Measurements from ENCODE around the gene PRICKLE4.

The PRICKLE4 gene

DNA sequence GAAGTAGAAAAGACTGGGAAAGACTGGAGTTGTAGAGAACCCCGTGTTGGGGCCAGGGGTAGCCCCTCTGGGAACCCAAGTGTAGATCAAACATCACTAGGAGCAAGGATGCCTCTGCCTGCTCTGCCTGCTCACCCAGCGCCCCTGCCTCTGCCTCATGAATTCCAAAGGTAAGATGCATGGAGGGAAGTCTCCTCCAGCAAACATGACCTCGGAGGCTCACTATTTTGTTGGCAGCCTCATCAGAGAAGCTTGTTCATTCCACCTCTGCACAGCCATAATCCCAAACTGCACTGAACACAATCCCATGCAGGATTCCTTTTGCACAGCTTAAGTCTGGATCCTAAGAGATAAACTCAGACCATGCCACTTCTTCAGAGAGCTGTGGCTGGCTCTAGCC lies 5.7 kb upstream of the PRICKLE4 start:
- H3K9ac ChIP-seq (ENCODE audit: low read depth, low read length): no peak overlapping the region
- H3K9me3 ChIP-seq (ENCODE audit: insufficient read depth, low read length, severe bottlenecking): no peaks in the 10 kb centered on the region
- no peaks in the 10 kb centered on the region for H3K27me3 ChIP-seq (ENCODE audit: insufficient read depth, low read length, poor library complexity)
- H2AFZ ChIP-seq (ENCODE audit: low read depth, low read length): no peak overlapping the region
- TF ChIP-seq, protein P1, sequence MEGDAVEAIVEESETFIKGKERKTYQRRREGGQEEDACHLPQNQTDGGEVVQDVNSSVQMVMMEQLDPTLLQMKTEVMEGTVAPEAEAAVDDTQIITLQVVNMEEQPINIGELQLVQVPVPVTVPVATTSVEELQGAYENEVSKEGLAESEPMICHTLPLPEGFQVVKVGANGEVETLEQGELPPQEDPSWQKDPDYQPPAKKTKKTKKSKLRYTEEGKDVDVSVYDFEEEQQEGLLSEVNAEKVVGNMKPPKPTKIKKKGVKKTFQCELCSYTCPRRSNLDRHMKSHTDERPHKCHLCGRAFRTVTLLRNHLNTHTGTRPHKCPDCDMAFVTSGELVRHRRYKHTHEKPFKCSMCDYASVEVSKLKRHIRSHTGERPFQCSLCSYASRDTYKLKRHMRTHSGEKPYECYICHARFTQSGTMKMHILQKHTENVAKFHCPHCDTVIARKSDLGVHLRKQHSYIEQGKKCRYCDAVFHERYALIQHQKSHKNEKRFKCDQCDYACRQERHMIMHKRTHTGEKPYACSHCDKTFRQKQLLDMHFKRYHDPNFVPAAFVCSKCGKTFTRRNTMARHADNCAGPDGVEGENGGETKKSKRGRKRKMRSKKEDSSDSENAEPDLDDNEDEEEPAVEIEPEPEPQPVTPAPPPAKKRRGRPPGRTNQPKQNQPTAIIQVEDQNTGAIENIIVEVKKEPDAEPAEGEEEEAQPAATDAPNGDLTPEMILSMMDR (IDR thresholded peaks at IDR 0.05; ENCODE audit: borderline replicate concordance, extremely low read depth, low read length, poor library complexity, severe bottlenecking): no peak
- no peak for TF ChIP-seq EZH2 (IDR thresholded peaks at IDR 0.05; ENCODE audit: borderline replicate concordance, low read depth, low read length, severe bottlenecking)
- peaks cover 48% of the 10 kb centered on the region for H3K36me3 ChIP-seq (ENCODE audit: insufficient read depth, low read length)
- H3K79me2 ChIP-seq (ENCODE audit: insufficient read depth, low read length): peaks cover 9% of the 10 kb centered on the region
- no peak overlapping the region for H3K4me3 ChIP-seq (ENCODE audit: low read depth in 1 of 2, low read length in 2 of 2)
- no peak for DNase-seq
- H3K27ac ChIP-seq (ENCODE audit: low read length): no peak overlapping the region
- peaks cover 16% of the 10 kb centered on the region for H3K4me1 ChIP-seq (ENCODE audit: insufficient read depth, low read length)
- no peaks in the 10 kb centered on the region for H4K20me1 ChIP-seq (ENCODE audit: insufficient read depth, low read length)
- no peak overlapping the region for H3K4me2 ChIP-seq (ENCODE audit: insufficient read depth, low read length)
- no peak for ATAC-seq (ENCODE audit: insufficient read depth, low read depth)

DNA sequence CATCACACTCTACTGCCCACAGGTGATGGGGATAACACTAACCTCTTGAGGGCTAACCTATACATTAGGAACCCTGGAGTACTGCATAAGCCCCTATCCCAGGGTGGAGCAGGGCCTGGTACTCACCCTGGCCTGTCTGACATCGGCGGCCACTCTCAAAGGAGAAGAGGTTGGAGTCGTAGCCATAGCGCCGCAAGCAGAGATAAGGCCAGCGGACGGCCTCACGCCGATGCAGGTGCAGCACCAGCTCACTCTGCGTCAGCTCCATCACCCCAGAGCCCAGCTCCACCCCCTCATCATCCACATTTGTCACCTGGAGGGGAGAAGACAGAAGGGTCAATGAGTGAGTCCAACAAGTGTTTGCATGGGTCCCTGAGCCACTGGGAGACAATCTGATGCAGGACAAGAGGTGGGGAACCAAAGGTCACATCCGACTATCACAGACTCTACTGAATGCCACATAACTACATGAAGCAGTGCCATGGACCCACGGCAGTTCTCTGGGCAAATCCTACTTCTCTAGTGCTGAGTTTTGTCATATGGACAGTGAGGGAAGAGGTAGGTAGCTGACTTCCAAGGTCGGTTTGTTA lies 5.2 kb upstream of the PRICKLE4 start:
- TF ChIP-seq, protein P1 (IDR thresholded peaks at IDR 0.05; ENCODE audit: borderline replicate concordance, extremely low read depth, low read length, poor library complexity, severe bottlenecking): no peak
- no peak for TF ChIP-seq EZH2 (IDR thresholded peaks at IDR 0.05; ENCODE audit: borderline replicate concordance, low read depth, low read length, severe bottlenecking)
- Histone ChIP-seq H3K9me3 (ENCODE audit: insufficient read depth, low read length, severe bottlenecking) (no peaks in the 10 kb centered on the region), H3K36me3 (ENCODE audit: insufficient read depth, low read length) (peaks cover 45% of the 10 kb centered on the region), H3K4me2 (ENCODE audit: insufficient read depth, low read length) (no peak overlapping the region), H3K4me3 (ENCODE audit: low read depth in 1 of 2, low read length in 2 of 2) (no peak overlapping the region), H3K27ac (ENCODE audit: low read length) (no peak overlapping the region), H3K27me3 (ENCODE audit: insufficient read depth, low read length, poor library complexity) (no peaks in the 10 kb centered on the region), H3K4me1 (ENCODE audit: insufficient read depth, low read length) (peaks cover 16% of the 10 kb centered on the region), H4K20me1 (ENCODE audit: insufficient read depth, low read length) (no peaks in the 10 kb centered on the region), H3K9ac (ENCODE audit: low read depth, low read length) (no peak overlapping the region; the same call in 1 of the 2 replicates), H2AFZ (ENCODE audit: low read depth, low read length) (no peak overlapping the region), H3K79me2 (ENCODE audit: insufficient read depth, low read length) (peaks cover 9% of the 10 kb centered on the region)
- ATAC-seq (ENCODE audit: insufficient read depth, low read depth) (no peak), DNase-seq (no peak)

DNA sequence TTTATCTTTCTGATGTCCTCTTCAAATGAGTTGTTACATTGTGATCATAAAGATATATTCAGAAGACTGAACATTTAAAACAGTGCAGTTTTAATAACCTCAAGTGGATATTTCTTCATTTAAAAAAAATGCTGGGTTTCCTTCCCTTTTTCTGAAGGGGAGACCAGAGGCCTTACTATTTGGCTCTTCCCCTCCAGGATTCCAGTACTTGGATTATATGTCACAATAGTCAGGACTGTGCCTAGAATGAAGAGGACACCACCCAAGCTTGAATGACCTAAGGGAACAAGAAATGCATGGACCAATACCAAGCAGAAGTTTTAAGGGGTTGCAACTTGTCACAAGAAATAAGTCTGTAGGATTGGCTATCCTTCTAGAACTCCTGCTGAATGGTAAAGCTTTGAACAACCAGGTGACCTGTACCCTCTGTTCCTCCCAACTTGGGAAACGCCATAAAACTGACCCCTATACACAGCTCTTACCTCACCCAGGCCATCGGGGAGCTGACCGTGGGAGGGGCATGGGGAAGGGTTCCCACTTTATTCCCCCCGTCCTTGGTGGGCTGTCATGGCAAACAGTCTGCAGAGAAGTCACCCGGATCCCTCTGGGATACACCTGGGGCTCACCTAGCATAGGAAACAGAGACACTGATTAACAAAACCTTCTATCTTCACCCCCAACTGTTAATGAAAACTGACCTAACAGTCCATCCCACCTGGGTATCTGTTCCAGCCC lies 2.9 kb upstream of the PRICKLE4 start:
- DNase-seq: no peak
- no peak for ATAC-seq (ENCODE audit: insufficient read depth, low read depth)
- TF ChIP-seq, protein P1 (IDR thresholded peaks at IDR 0.05; ENCODE audit: borderline replicate concordance, extremely low read depth, low read length, poor library complexity, severe bottlenecking): no peak
- TF ChIP-seq EZH2 (IDR thresholded peaks at IDR 0.05; ENCODE audit: borderline replicate concordance, low read depth, low read length, severe bottlenecking): no peak
- H3K27ac ChIP-seq (ENCODE audit: low read length): no peak overlapping the region
- no peak overlapping the region for H3K4me2 ChIP-seq (ENCODE audit: insufficient read depth, low read length)
- H3K9ac ChIP-seq (ENCODE audit: low read depth, low read length): no peak overlapping the region
- H3K36me3 ChIP-seq (ENCODE audit: insufficient read depth, low read length): peaks cover 25% of the 10 kb centered on the region
- H3K79me2 ChIP-seq (ENCODE audit: insufficient read depth, low read length): peaks cover 9% of the 10 kb centered on the region
- H2AFZ ChIP-seq (ENCODE audit: low read depth, low read length): no peak overlapping the region
- no peak overlapping the region for H3K4me3 ChIP-seq (ENCODE audit: low read depth in 1 of 2, low read length in 2 of 2)
- peaks cover 27% of the 10 kb centered on the region for H3K4me1 ChIP-seq (ENCODE audit: insufficient read depth, low read length)
- peaks cover 4% of the 10 kb centered on the region for H3K27me3 ChIP-seq (ENCODE audit: insufficient read depth, low read length, poor library complexity)
- H4K20me1 ChIP-seq (ENCODE audit: insufficient read depth, low read length): no peaks in the 10 kb centered on the region
- H3K9me3 ChIP-seq (ENCODE audit: insufficient read depth, low read length, severe bottlenecking): no peaks in the 10 kb centered on the region

All from DND-41 (cell line).